Measurements from ENCODE around the gene TMPO. TPM values are rescaled to one million over a fixed set of nuclear protein-coding genes. Genes with fewer than 3 reads are reported as not detected.
"Not testable (repeated sequence)": the region's sequence is repeated elsewhere in the genome, so short reads cannot be mapped to it uniquely, and the experiment has no call there.

The TMPO gene
- total RNA-seq, 1 donor: 221 TPM

DNA sequence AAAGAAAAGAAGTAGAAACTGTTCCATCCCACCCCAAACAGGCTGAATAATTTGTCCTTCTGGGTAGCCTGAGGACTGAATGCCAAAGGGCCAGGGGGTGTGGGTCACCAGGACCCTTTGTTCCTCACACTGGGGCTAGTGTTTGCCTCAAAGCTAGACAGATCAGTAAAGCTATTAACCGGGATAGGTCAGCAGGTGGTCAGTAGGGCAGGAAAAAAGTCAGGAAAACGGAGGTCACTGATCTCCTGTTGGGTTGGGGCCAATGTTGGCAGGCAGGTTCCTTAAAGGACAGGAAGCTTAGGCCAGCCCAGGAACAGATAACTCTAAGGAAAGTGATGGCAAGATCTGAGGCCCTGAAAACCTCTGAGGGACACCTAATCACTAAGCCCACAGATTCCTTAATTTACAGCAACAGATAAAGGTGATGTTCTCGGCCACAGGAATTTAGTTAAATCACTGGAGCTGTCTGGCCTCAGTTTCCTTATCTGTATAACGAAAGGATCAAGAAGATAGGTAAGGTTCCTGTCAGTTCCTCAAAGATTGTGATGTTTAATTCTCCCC lies 22.7 kb upstream of the TMPO start:
- Histone ChIP-seq H3K27me3 (ENCODE audit: insufficient read depth, low read length) (no peaks in the 10 kb centered on the region), H3K4me3 (ENCODE audit: low read length) (no peak overlapping the region), H3K9me3 (ENCODE audit: low read depth, low read length) (no peaks in the 10 kb centered on the region), H3K4me1 (ENCODE audit: insufficient read depth, low read length) (peaks cover 19% of the 10 kb centered on the region)

DNA sequence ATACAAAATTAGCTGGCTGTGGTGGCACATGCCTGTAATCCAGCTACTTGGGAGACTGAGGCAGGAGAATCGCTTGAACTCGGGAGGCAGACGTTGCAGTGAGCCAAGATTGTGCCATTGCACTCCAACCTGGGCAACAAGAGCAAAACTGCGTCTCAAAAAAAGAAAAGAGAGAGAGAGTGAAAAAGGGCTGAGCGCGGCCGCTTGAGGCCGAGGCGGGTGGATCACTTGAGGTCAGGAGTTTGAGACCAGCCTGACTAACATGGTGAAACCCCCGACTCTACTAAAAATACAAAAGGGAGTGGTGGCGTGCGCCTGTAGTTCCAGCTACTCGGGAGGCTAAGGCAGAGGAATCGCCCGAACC lies 14.1 kb upstream of the TMPO start:
- not testable (repeated sequence) for H3K4me3 ChIP-seq (ENCODE audit: low read length); H3K27me3 ChIP-seq (ENCODE audit: insufficient read depth, low read length); H3K9me3 ChIP-seq (ENCODE audit: low read depth, low read length)
- H3K4me1 ChIP-seq (ENCODE audit: insufficient read depth, low read length): peaks cover 18% of the 10 kb centered on the region

DNA sequence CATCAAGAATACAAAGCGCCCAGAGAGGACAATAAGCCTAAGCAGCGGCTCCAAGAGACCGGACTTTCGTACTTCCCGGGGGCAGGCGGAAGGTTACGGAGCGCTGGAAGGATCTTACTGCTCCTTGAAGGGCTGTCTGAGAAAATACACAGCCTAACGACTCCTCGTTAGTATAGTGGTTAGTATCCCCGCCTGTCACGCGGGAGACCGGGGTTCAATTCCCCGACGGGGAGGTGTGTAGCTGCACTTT lies 12.1 kb upstream of the TMPO start:
- H3K9me3 ChIP-seq (ENCODE audit: low read depth, low read length): no peaks in the 10 kb centered on the region
- no peaks in the 10 kb centered on the region for H3K27me3 ChIP-seq (ENCODE audit: insufficient read depth, low read length)
- H3K4me3 ChIP-seq (ENCODE audit: low read length): peak overlapping the region; percentile 80
- peaks cover 11% of the 10 kb centered on the region for H3K4me1 ChIP-seq (ENCODE audit: insufficient read depth, low read length)

DNA sequence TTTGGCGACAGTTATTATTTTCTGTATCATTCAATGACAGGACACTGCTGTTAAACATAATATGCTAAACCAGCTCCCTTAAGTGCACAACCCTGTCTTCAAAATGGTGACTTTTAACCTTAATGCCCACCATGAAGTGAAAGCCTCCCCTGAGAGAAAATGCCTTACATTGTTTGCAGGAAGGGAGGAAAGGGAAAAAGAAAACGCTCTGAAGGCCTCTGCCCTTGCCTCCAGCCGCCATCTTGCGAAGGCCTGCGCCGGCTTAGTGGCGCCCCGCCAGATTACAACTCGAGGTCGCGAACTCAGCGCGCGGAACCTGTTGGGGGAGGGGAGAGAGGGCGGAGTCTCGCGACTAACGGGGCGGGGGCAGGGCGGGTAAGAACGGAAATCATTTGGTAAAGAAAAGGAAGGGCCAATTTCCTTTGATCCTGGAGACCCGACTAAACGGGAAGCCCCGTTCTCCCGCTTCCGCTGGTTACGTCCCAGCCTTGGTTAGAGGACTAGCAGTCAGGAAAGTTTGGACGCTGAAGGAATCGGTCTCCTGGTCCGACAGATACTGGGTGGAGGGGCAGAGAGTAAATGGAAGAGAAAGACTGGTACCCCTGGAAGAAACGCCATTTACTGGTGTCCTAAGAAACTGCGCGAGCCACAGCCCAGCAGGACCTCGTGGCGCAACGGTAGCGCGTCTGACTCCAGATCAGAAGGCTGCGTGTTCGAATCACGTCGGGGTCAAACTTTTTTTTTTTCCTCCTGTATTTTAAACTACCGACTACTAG lies 11.6 kb upstream of the TMPO start:
- H3K27me3 ChIP-seq (ENCODE audit: insufficient read depth, low read length): no peaks in the 10 kb centered on the region
- no peaks in the 10 kb centered on the region for H3K9me3 ChIP-seq (ENCODE audit: low read depth, low read length)
- H3K4me1 ChIP-seq (ENCODE audit: insufficient read depth, low read length): peaks cover 11% of the 10 kb centered on the region
- peak overlapping the region; percentile 80 for H3K4me3 ChIP-seq (ENCODE audit: low read length)

GRCh38 chr12:98504368-98504617 lies 11.1 kb upstream of the TMPO start:
- Histone ChIP-seq H3K4me3 (ENCODE audit: low read length) (peak overlapping the region; percentile 80), H3K9me3 (ENCODE audit: low read depth, low read length) (no peaks in the 10 kb centered on the region), H3K4me1 (ENCODE audit: insufficient read depth, low read length) (peaks cover 11% of the 10 kb centered on the region), H3K27me3 (ENCODE audit: insufficient read depth, low read length) (no peaks in the 10 kb centered on the region)

DNA sequence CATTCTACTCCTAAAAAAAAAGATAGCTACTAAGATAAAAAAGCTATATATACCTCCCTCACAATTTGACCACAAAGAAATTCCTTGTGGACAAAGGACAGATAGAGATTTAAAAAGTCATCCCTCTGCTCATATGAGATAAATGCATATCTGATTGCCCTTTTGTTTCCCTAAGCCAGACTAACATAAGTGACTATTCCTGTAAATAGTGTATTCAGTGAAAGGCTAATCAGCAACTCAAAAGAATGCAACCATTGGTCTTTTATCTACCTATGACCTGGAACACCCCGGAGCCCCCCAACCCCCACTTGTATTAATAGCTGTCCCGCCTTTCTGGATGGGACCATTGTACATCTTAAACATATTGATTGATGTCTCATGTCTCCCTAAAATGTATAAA lies 6.3 kb upstream of the TMPO start:
- Histone ChIP-seq H3K9me3 (ENCODE audit: low read depth, low read length) (no peaks in the 10 kb centered on the region), H3K4me1 (ENCODE audit: insufficient read depth, low read length) (peaks cover 21% of the 10 kb centered on the region), H3K4me3 (ENCODE audit: low read length) (no peak overlapping the region), H3K27me3 (ENCODE audit: insufficient read depth, low read length) (no peaks in the 10 kb centered on the region)

DNA sequence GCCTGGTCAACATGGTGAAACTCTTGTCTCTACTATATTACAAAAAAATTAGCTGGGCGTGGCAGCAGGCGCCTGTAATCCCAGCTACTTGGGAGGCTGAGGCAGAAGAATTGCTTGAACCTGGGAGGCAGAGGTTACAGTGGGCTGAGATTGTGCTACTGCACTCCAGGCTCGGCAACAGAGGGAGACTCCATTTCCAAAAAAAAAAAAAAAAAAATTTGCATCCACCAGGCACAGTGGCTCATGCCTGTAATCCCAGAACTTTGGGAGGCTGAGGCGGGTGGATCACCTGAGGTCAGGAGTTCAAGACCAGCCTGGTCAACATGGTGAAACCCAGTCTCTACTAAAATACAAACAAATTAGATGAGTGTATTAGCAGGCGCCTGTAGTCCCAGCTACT lies 3.6 kb upstream of the TMPO start:
- H3K27me3 ChIP-seq (ENCODE audit: insufficient read depth, low read length); H3K4me3 ChIP-seq (ENCODE audit: low read length); H3K9me3 ChIP-seq (ENCODE audit: low read depth, low read length): not testable (repeated sequence)
- H3K4me1 ChIP-seq (ENCODE audit: insufficient read depth, low read length): peaks cover 16% of the 10 kb centered on the region

DNA sequence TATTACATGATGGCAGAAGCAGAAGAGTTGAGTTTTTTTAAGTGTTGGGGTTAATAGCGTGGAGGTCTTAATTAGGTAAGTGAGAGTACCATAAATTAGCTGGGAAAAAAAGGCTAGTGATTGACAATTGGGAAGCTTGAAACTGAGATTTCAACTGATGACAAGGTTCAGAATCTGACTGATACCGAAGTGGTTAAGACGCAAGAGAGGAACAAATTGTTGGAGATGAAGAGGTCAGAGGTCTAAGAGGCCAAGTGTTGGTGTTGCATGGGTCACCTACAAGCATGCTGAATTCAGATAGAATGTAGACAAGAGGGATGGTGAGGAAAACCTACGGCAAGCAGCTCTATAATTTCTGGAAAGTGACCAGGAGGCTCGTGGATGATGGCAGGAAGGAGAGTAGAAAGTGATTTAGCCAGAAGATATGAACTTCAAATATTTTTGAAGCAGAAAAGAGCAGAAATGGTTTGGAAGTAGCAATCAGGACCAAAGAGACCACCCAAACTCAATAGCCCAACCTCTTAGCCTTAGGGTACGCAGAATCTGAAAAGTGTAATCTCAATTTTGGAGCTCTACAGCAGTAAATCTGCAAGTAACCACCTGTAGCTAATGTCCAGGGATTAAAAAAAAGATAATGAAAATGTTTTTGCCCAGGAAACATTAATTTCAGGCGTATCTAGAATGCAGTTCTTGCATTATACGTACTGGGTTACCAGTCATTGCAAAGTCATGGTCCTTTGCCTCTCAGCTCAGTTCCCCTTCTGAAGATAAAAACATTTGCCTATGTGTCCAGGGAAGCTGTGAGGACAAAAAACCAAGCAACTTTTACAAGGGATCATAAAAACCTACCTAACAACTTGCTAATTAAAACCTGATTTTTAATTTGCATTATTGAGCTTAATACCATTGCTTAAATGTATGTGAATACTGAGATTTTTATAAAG lies 1.7 kb upstream of the TMPO start:
- Histone ChIP-seq H3K4me1 (ENCODE audit: insufficient read depth, low read length) (peaks cover 34% of the 10 kb centered on the region), H3K9me3 (ENCODE audit: low read depth, low read length) (no peaks in the 10 kb centered on the region), H3K27me3 (ENCODE audit: insufficient read depth, low read length) (no peaks in the 10 kb centered on the region), H3K4me3 (ENCODE audit: low read length) (no peak overlapping the region)

- Histone ChIP-seq H3K4me3 (ENCODE audit: low read length) (peak overlapping the region; percentile 99), H3K27me3 (ENCODE audit: insufficient read depth, low read length) (no peaks in the 10 kb centered on the region), H3K4me1 (ENCODE audit: insufficient read depth, low read length) (peaks cover 44% of the 10 kb centered on the region), H3K9me3 (ENCODE audit: low read depth, low read length) (no peaks in the 10 kb centered on the region)
These were observed 456 bp upstream of the TMPO start for GRCh38 chr12:98514982-98515286.

DNA sequence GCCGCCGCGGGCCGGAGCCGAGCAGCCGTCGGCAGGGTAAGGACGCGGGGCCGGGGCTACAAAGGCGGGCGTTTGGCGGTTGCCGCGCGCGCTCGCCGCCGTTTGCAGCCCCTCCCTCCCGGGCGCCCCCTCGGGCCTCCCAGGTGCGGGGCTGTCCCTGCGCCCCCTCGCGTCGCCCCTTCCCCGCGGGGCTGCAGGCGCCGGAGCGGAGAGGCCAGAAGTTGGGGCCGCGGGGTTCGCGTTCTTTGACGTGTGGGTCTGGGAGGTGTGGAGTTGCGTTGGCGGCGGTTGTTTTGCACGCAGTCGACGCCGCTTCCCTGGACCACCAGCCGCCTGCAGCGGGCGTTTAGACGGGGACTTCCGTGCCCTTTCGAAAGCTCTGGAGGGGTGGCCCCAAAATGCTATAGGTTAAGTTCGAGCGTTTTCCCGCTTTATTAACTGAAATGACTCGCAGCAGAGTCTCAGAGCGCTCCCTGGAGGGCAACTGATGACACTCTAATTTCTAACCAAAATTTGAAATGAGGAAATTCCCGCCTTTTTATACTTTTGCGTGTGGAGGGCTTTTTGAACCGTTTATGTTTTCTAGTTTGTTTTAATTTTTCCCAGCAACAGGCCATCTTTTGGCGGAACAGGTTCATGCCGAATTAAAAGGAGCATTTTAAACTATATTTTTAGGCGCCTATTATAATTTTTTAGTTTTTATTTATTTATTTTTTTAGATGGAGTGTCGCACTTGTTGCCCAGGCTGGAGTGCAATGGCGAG lies 902 bp downstream of the TMPO start:
- Histone ChIP-seq H3K27me3 (ENCODE audit: insufficient read depth, low read length) (no peaks in the 10 kb centered on the region), H3K9me3 (ENCODE audit: low read depth, low read length) (no peaks in the 10 kb centered on the region), H3K4me3 (ENCODE audit: low read length) (peak overlapping the region; percentile 99), H3K4me1 (ENCODE audit: insufficient read depth, low read length) (peaks cover 58% of the 10 kb centered on the region)

DNA sequence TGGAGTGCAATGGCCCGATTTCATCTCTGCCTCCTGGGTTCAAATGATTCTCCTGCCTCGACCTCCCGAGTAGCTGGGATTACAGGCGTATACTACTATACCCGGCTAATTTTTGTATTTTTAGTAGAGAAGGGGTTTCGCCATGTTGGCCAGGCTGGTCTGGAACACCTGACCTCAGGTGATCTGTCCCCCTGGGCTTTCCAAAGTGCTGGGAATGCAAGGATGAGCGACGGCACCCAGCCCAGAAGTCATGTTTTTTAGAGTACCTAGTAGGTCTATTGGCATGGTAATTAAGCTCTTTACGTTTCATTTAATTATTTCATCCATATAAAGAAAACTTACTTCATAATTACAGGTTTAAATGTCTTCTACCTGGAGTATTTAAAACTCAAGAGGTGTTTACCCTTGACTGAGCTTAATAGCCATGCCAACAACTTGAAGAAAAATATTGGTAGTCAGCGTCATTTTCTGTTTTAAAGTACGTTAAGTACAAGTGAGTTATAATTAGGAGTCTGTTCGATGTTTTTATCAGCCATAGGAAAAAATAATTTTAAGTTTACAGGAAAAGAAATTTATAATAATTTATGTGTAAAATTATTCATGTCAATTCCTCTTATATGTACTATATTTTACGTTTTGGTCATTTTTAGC lies 4.0 kb downstream of the TMPO start:
- Histone ChIP-seq H3K4me1 (ENCODE audit: insufficient read depth, low read length) (peaks cover 57% of the 10 kb centered on the region), H3K27me3 (ENCODE audit: insufficient read depth, low read length) (no peaks in the 10 kb centered on the region), H3K9me3 (ENCODE audit: low read depth, low read length) (no peaks in the 10 kb centered on the region), H3K4me3 (ENCODE audit: low read length) (no peak overlapping the region)

DNA sequence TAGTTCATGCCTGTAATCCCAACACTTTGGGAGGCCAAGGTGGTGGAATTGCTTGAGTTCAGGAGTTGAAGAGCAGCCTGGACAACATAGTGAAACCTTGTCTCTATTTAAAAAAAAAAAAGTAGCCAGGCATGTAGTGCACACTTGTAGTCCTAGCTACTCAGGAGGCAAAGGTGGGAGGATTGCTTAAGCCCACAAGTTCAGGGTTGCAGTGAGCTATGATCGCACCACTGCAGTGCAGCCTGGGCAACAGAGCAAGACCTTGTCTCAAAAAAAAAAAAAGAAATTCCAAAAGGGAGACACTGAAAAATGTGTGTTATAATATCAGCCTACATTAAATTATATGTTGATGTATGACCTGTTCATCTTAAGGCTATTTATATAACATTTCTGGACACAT lies 14.7 kb downstream of the TMPO start:
- no peaks in the 10 kb centered on the region for H3K4me1 ChIP-seq (ENCODE audit: insufficient read depth, low read length)
- H3K9me3 ChIP-seq (ENCODE audit: low read depth, low read length): no peaks in the 10 kb centered on the region
- H3K4me3 ChIP-seq (ENCODE audit: low read length): no peak overlapping the region
- no peaks in the 10 kb centered on the region for H3K27me3 ChIP-seq (ENCODE audit: insufficient read depth, low read length)

DNA sequence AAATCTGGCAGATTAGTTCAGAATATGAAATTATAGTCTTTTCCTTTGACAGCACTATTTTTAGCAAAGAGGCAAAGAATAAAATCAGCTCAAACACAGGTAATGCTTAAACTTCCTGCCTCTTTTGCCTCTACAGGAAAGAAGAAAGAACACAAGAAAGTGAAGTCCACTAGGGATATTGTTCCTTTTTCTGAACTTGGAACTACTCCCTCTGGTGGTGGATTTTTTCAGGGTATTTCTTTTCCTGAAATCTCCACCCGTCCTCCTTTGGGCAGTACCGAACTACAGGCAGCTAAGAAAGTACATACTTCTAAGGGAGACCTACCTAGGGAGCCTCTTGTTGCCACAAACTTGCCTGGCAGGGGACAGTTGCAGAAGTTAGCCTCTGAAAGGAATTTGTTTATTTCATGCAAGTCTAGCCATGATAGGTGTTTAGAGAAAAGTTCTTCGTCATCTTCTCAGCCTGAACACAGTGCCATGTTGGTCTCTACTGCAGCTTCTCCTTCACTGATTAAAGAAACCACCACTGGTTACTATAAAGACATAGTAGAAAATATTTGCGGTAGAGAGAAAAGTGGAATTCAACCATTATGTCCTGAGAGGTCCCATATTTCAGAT lies 17.4 kb downstream of the TMPO start:
- Histone ChIP-seq H3K9me3 (ENCODE audit: low read depth, low read length) (no peaks in the 10 kb centered on the region), H3K4me1 (ENCODE audit: insufficient read depth, low read length) (no peaks in the 10 kb centered on the region), H3K27me3 (ENCODE audit: insufficient read depth, low read length) (no peaks in the 10 kb centered on the region), H3K4me3 (ENCODE audit: low read length) (no peak overlapping the region)

DNA sequence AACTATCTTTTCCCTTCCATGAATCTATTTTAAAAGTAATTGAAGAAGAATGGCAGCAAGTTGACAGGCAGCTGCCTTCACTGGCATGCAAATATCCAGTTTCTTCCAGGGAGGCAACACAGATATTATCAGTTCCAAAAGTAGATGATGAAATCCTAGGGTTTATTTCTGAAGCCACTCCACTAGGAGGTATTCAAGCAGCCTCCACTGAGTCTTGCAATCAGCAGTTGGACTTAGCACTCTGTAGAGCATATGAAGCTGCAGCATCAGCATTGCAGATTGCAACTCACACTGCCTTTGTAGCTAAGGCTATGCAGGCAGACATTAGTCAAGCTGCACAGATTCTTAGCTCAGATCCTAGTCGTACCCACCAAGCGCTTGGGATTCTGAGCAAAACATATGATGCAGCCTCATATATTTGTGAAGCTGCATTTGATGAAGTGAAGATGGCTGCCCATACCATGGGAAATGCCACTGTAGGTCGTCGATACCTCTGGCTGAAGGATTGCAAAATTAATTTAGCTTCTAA lies 18.4 kb downstream of the TMPO start:
- Histone ChIP-seq H3K4me1 (ENCODE audit: insufficient read depth, low read length) (no peaks in the 10 kb centered on the region), H3K9me3 (ENCODE audit: low read depth, low read length) (no peaks in the 10 kb centered on the region), H3K27me3 (ENCODE audit: insufficient read depth, low read length) (no peaks in the 10 kb centered on the region), H3K4me3 (ENCODE audit: low read length) (no peak overlapping the region)

Measured in mononuclear cell (primary cell).